Common myeloid progenitor, CD34-positive (primary cell): ENCODE results near the gene PAMR1.

ENCODE experiments used
- CTCF ChIA-PET: fragments of 350-600 bp; sonication (Branson Sonifier 250); formaldehyde crosslinking; loops from one replicate; lab custom pipeline; 2021; ENCODE audit warnings: antibody characterized with exemption; lab: Charles Lee
- POLR2A ChIA-PET: fragments of 350-600 bp; sonication (Branson Sonifier 250); formaldehyde crosslinking; loops from one replicate; lab custom pipeline; 2021; ENCODE audit warnings: antibody characterized with exemption; lab: Charles Lee
- DNase-seq, 3 donors: peaks; one replicate each; pipeline versions ENCODE4 v3.0.0 to v3.0.0-alpha.2; 2013
- H3K27ac ChIP-seq, 2 experiments: 1 replicate in 1 of 2; 2 replicates in 1 of 2; pipeline ENCODE4 v1.7.0; 2013; ENCODE audit warnings: inconsistent platforms in 2 of 2, low read length in 2 of 2, mild to moderate bottlenecking in 2 of 2, low read depth in 1 of 2, moderate library complexity in 1 of 2; ENCODE audit not compliant: severe bottlenecking in 2 of 2, insufficient read depth in 1 of 2, poor library complexity in 1 of 2
- H3K27me3 ChIP-seq, 5 experiments: replicated peaks in 2 of 5; 1 replicate in 3 of 5; 2 replicates in 2 of 5; pipeline versions ENCODE4 v1.6.1 to v1.7.0; 2013; ENCODE audit warnings: low read length in 4 of 5, mild to moderate bottlenecking in 2 of 5, moderate library complexity in 2 of 5, inconsistent platforms in 1 of 5; ENCODE audit not compliant: insufficient read depth in 5 of 5, control insufficient read depth in 4 of 5
- H3K36me3 ChIP-seq, 4 experiments: 1 replicate in 2 of 4; 2 replicates in 2 of 4; pipeline versions ENCODE4 v1.6.1 to v1.7.0; 2013; ENCODE audit warnings: low read length in 3 of 4, control low read depth in 1 of 4, mild to moderate bottlenecking in 1 of 4; ENCODE audit not compliant: control insufficient read depth in 4 of 4, insufficient read depth in 4 of 4
- H3K4me1 ChIP-seq, 4 experiments: 1 replicate in 3 of 4; 2 replicates in 1 of 4; pipeline versions ENCODE4 v1.6.1 to v1.7.1; 2013; ENCODE audit warnings: low read length in 3 of 4, mild to moderate bottlenecking in 3 of 4, control low read depth in 1 of 4, inconsistent platforms in 1 of 4, moderate library complexity in 1 of 4; ENCODE audit not compliant: control insufficient read depth in 4 of 4, insufficient read depth in 4 of 4; ENCODE audit errors: control extremely low read depth in 1 of 4
- H3K4me3 ChIP-seq, 7 experiments: 1 replicate in 4 of 7; 2 replicates in 3 of 7; pipeline versions ENCODE4 v1.5.1 to v1.7.0; 2013; ENCODE audit warnings: mild to moderate bottlenecking in 7 of 7, low read length in 6 of 7, moderate library complexity in 6 of 7, inconsistent platforms in 2 of 7, low read depth in 2 of 7, control low read depth in 1 of 7; ENCODE audit not compliant: insufficient read depth in 4 of 7, control insufficient read depth in 1 of 7; ENCODE audit errors: extremely low read depth in 1 of 7
- H3K9me3 ChIP-seq, 5 experiments: 1 replicate in 4 of 5; 2 replicates in 1 of 5; pipeline versions ENCODE4 v1.6.1 to v1.7.1; 2013; ENCODE audit warnings: low read length in 4 of 5, mild to moderate bottlenecking in 2 of 5, inconsistent platforms in 1 of 5, low read depth in 1 of 5, moderate library complexity in 1 of 5; ENCODE audit not compliant: control insufficient read depth in 4 of 5, insufficient read depth in 2 of 5; ENCODE audit errors: control extremely low read depth in 1 of 5
- WGBS: methylation state at CpG from one replicate; pipeline ENCODE4 v1.1.5; 2013; ENCODE audit not compliant: insufficient coverage; 5-methylcytosine and 5-hydroxymethylcytosine counted together

Gene PAMR1

DNA sequence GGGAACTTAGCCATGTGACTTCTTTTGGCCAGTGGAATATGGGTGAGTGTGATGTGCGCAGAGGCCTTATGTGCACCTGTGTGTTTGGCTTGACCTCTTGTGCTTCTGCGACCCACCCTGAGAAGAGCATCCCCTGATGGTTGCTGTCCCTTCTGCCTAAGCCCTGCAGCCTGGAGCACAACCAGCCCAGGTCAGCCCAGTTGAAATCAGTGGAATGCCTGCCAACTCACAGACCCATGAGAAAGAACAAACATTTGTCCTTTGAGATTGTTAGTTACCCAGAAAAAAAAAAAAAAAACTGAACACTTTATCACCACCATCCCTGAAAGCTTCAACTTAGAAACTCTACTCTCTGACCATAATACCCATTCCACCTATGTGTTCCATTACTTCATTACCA, 38.5 kb downstream of the PAMR1 start:
- CTCF ChIA-PET, result interaction anchor here (0.6 to 2.3 kb wide), 3 partner anchors 28 to 785 kb away, joined by 3 to 6 read pairs (median 4); no protein-coding TSS in a partner anchor
- peaks cover 0 to 18% (median 0%) of the 10 kb centered on the region in 5 experiments for H3K27me3 ChIP-seq
- 92% methylated on average over 1 of the region's 2 CpGs for WGBS

DNA sequence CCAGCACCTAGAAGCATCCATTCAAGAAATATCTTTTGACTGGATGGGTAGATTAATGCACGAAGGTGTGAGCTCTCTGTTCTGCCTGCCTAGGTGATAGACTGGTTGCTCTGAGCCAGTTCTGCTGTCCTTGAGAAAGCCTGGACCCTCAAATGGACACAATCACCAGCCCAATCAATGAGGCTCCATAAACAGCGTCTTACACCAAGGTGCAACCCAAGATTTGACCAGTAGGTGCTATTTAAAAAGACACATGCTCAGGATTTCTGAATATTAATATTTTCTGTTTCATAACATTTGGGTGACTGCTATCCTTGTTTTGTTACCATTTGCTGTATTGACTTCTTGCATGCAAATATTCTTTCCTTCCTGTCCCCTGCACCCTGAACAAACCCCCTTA, 39.0 kb downstream of the PAMR1 start:
- CTCF ChIA-PET, result interaction anchor here (1.2 to 2.3 kb wide), 3 partner anchors 27 to 786 kb away, joined by 3 to 6 read pairs (median 4); no protein-coding TSS in a partner anchor
- POLR2A ChIA-PET, result no interaction called here

More for the DNA sequence above, 38.5 kb downstream of the PAMR1 start:
- Histone ChIP-seq H3K4me1 (no peaks in the 10 kb centered on the region), H3K4me3 (no peak overlapping the region), H3K36me3 (no peaks in the 10 kb centered on the region), H3K27ac (no peak overlapping the region), H3K9me3 (peaks cover 5 to 9% (median 6%) of the 10 kb centered on the region in 5 experiments)
- no peak for DNase-seq
- POLR2A ChIA-PET, result no interaction called here

DNA sequence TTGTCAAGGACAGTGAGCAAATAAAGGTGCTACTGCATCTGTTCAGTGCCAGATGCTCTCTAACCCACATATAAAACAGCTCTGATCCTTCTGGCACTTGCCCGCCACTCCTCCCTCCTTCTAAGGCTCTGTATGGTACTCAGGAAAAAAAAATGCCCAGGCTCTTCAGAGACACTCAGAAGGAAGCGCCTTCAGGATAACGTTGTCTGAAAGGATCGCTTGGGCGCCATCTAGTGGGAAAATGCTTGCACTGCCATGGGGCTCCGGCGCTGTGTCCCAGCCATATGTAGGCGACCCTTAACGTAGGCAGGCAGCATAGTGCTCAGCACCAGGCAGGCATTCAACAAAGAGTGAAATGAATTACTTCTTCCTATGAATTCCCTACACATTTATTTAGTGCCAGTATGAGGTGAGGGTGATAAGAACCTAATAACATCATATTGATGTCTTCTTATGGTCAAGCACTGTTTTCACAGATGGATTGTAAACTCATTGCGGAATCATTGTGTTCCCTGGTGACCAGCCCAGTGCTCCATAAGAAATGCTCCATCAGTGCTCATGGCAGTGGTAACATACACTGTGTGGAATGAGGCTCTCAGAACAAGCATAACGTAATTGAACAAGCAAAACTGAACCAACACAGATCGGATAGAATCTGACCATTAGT, 39.6 kb downstream of the PAMR1 start:
- Histone ChIP-seq H3K9me3 (peaks cover 5 to 9% (median 6%) of the 10 kb centered on the region in 5 experiments), H3K36me3 (no peaks in the 10 kb centered on the region), H3K4me3 (no peak overlapping the region), H3K27ac (no peak overlapping the region), H3K27me3 (peaks cover 0 to 9% (median 0%) of the 10 kb centered on the region in 5 experiments), H3K4me1 (no peaks in the 10 kb centered on the region)
- POLR2A ChIA-PET, result no interaction called here
- DNase-seq, result peak; percentile 62 to 78 (median 70)
- CTCF ChIA-PET, result interaction anchor here (1.2 to 2.3 kb wide), 6 partner anchors 12 to 786 kb away, joined by 3 to 7 read pairs (median 4); no protein-coding TSS in a partner anchor
- 21% methylated on average over 11 of the region's 12 CpGs for WGBS

More for the DNA sequence above, 39.0 kb downstream of the PAMR1 start:
- no peak overlapping the region for H3K27ac ChIP-seq
- 40% methylated on average over 1 of the region's 2 CpGs for WGBS
- H3K27me3 ChIP-seq, result peaks cover 0 to 14% (median 0%) of the 10 kb centered on the region in 5 experiments
- peak in 2 of 3 donors; percentile 19 to 20 for DNase-seq
- no peaks in the 10 kb centered on the region for H3K4me1 ChIP-seq
- no peaks in the 10 kb centered on the region for H3K36me3 ChIP-seq
- H3K4me3 ChIP-seq, result no peak overlapping the region
- H3K9me3 ChIP-seq, result peaks cover 5 to 9% (median 6%) of the 10 kb centered on the region in 5 experiments

DNA sequence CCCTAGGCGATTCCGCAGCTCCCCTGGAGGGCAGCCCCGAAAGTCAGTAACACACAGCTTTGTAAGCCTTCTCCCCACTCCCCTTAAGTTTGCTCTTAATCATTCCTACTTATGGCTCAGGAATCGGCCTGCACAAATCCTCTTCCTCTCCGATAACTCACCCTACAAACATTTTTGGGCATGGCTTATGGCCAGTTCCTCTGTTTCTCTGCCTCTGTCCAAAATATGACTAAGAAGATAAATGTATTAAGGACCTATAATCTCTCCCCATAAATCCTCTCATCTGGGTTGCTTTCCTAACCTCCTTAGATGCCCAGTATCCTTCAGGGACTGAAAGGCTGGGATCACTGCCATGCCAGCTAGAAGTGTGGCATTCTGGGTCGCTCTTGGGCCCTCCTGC, 41.0 kb downstream of the PAMR1 start:
- POLR2A ChIA-PET, result interaction anchor here (0.6 kb wide), 1 partner anchor 1786 kb away, joined by 4 read pairs; no protein-coding TSS in a partner anchor
- whole genome bisulfite sequencing, result 94% methylated on average over 6 of the region's 6 CpGs
- Histone ChIP-seq H3K36me3 (no peaks in the 10 kb centered on the region), H3K9me3 (peaks cover 5 to 9% (median 6%) of the 10 kb centered on the region in 5 experiments), H3K27me3 (peaks cover 0 to 9% (median 0%) of the 10 kb centered on the region in 5 experiments), H3K4me1 (no peaks in the 10 kb centered on the region), H3K27ac (no peak overlapping the region), H3K4me3 (no peak overlapping the region)
- CTCF ChIA-PET, result interaction anchor here (0.8 to 1.7 kb wide), 6 partner anchors 11 to 781 kb away, joined by 3 to 7 read pairs (median 4); no protein-coding TSS in a partner anchor
- no peak for DNase-seq

DNA sequence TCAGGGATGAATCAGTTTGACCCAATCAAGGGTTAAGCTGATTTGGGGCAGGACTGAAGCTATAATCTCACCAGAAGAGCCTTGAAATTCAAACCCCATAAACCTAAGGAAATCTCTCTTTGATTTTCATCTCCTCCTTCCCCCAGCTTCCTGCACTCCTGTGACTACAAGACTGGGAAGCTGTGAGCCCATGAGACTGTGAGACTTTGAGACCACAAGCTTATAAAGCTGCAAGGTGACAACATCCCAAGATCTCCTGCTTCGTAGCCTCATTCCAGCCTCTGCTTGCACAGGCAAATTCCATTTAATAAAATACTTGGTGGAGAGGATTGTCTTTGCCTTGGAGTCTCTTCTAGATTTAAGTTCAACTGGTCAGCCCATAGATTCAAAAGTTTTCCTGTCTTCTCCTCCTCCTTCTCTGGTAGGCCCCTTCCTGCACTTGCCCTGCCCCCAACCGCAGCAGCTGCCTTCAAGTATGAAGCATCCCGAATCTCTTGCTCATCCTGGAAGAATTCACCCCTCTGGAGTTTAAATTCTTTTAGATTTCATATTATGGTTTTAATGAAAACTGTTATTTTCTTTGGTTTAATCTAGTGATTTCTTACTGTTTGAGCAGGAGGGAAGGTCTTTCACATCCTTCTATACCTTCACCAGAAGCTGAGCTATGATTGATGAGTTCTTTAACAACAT, 42.1 kb downstream of the PAMR1 start:
- no peaks in the 10 kb centered on the region for H3K4me1 ChIP-seq
- peaks cover 0 to 10% (median 3%) of the 10 kb centered on the region in 5 experiments for H3K27me3 ChIP-seq
- no peak overlapping the region for H3K4me3 ChIP-seq
- ChIA-PET CTCF (interaction anchor here (0.8 kb wide), 1 partner anchor 783 kb away, joined by 4 read pairs; no protein-coding TSS in a partner anchor), POLR2A (no interaction called here)
- DNase-seq, result no peak
- WGBS, result 88% methylated on average over 1 of the region's 3 CpGs
- H3K9me3 ChIP-seq, result peaks cover 4 to 9% (median 6%) of the 10 kb centered on the region in 5 experiments
- no peak overlapping the region for H3K27ac ChIP-seq
- no peaks in the 10 kb centered on the region for H3K36me3 ChIP-seq

DNA sequence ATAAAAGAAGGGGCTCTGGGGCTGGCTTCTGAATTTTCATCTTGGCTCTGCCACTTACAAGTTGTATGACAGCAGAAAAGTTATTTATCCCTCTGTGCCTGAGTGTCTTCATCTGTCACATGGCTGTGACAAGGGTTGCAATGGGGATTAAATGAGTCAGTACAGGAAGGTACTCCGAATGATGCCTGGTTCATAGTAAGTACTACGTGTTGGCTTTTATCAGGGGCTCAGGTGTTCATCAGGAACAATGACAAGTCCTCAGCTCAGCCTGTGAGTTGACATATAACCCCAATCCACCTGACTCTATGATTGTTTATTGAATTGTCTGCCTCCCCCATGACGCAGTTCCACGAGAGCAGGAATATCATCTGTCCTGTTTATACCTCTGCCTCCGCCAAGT, 45.7 kb downstream of the PAMR1 start:
- CTCF ChIA-PET, result no interaction called here
- Histone ChIP-seq H3K9me3 (peaks cover 5 to 12% (median 8%) of the 10 kb centered on the region in 5 experiments), H3K4me1 (no peaks in the 10 kb centered on the region), H3K27ac (no peak overlapping the region), H3K4me3 (no peak overlapping the region), H3K27me3 (peaks cover 0 to 10% (median 4%) of the 10 kb centered on the region in 5 experiments), H3K36me3 (no peaks in the 10 kb centered on the region)
- no peak for DNase-seq
- 95% methylated on average over 4 of the region's 5 CpGs for WGBS
- POLR2A ChIA-PET, result no interaction called here
